LoVo (cell line): Measurements from ENCODE around the gene CRACDL.

Source experiments
- DNase-seq: peaks from one replicate; pipeline ENCODE4 v3.0.0-alpha.2; 2016; ENCODE audit warnings: low spot score

CRACDL gene

GRCh38 chr2:98801921-98802321, 134.1 kb downstream of the CRACDL start:
- DNase-seq: no peak

GRCh38 chr2:98801286-98801685, 134.7 kb downstream of the CRACDL start:
- no peak for DNase-seq

GRCh38 chr2:98800330-98801064, 135.5 kb downstream of the CRACDL start:
- DNase-seq: no peak

GRCh38 chr2:98799375-98800329, 136.4 kb downstream of the CRACDL start:
- DNase-seq: no peak

- DNase-seq: no peak
Measured at GRCh38 chr2:98796775-98797544, 139.1 kb downstream of the CRACDL start.

GRCh38 chr2:98795891-98796676, 139.9 kb downstream of the CRACDL start:
- no peak for DNase-seq

- no peak for DNase-seq
Measured at GRCh38 chr2:98793897-98794830, 141.9 kb downstream of the CRACDL start.

- no peak for DNase-seq
Measured at GRCh38 chr2:98793275-98793674, 142.8 kb downstream of the CRACDL start.

GRCh38 chr2:98790221-98790620, 145.8 kb downstream of the CRACDL start:
- no peak for DNase-seq

GRCh38 chr2:98787700-98788099, 148.3 kb downstream of the CRACDL start:
- DNase-seq: no peak

- DNase-seq: no peak
Measured at GRCh38 chr2:98786179-98786578, 149.8 kb downstream of the CRACDL start.

GRCh38 chr2:98782570-98782969, 153.5 kb downstream of the CRACDL start:
- DNase-seq: no peak

GRCh38 chr2:98781822-98782221, 154.2 kb downstream of the CRACDL start:
- no peak for DNase-seq

- DNase-seq: no peak
Measured at GRCh38 chr2:98778741-98779483, 157.1 kb downstream of the CRACDL start.

- no peak for DNase-seq
Measured at GRCh38 chr2:98778151-98778550, 157.9 kb downstream of the CRACDL start.

GRCh38 chr2:98777710-98778109, 158.3 kb downstream of the CRACDL start:
- DNase-seq: no peak

- no peak for DNase-seq
Measured at GRCh38 chr2:98777076-98777475, 158.9 kb downstream of the CRACDL start.

- DNase-seq: no peak
Measured at GRCh38 chr2:98776136-98776535, 159.9 kb downstream of the CRACDL start.

GRCh38 chr2:98775146-98775986, 160.7 kb downstream of the CRACDL start:
- DNase-seq: no peak
